GM12892 (cell line): ENCODE data around the gene OPCML.

Experiments
- POLR2A ChIP-seq: IDR thresholded peaks from 2 replicates; pipeline ENCODE4 v1.6.1; 2011; ENCODE audit warnings: low read depth, low read length, control low read depth
- POLR2AphosphoS5 ChIP-seq: IDR thresholded peaks from 2 replicates; pipeline ENCODE4 v1.6.1; 2011; ENCODE audit warnings: low read depth, low read length, control low read depth
- TAF1 ChIP-seq: IDR thresholded peaks from 2 replicates; pipeline ENCODE4 v1.6.1; 2011; ENCODE audit warnings: low read depth, mild to moderate bottlenecking, control low read depth, low read length, borderline replicate concordance

DNA sequence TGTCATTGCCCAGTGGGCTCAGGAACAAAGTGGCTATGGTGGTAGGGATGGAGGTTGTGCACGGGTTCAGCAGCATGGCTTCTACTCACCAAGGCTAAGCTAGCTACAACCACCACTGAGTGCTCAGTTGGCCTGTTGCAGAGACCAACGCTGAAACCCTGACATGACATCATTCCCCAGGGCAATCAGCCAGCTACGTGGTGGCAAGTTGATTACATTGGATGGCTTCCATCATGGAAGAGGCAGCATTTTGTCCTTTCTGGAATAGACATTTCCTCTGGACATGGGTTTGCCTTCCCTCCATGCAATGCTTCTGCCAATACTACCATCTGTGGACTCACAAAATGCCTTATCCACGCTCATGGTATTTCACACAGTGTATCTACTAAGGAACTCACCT is 634.3 kb downstream of the OPCML start:
- TF ChIP-seq POLR2A = no peak
- no peak for TF ChIP-seq POLR2AphosphoS5
- TF ChIP-seq TAF1 = no peak
